Fibroblast of skin of back (primary cell): ENCODE data around the gene OR1J1.

ENCODE experiments used
- DNase-seq: peaks from one replicate; pipeline ENCODE4 v3.0.0-alpha.2; 2013

The OR1J1 gene

GRCh38 chr9:122445155-122445749 is 32.5 kb downstream of the OR1J1 start:
- peak; percentile 92 for DNase-seq

GRCh38 chr9:122444041-122444733 is 33.5 kb downstream of the OR1J1 start:
- DNase-seq: peak; percentile 90

GRCh38 chr9:122442568-122442967 is 35.2 kb downstream of the OR1J1 start:
- DNase-seq: no peak
